ENCODE results near the gene RHOT2.
A peak's percentile ranks its signal among the peaks of the same experiment; 100 is the strongest.

DNA sequence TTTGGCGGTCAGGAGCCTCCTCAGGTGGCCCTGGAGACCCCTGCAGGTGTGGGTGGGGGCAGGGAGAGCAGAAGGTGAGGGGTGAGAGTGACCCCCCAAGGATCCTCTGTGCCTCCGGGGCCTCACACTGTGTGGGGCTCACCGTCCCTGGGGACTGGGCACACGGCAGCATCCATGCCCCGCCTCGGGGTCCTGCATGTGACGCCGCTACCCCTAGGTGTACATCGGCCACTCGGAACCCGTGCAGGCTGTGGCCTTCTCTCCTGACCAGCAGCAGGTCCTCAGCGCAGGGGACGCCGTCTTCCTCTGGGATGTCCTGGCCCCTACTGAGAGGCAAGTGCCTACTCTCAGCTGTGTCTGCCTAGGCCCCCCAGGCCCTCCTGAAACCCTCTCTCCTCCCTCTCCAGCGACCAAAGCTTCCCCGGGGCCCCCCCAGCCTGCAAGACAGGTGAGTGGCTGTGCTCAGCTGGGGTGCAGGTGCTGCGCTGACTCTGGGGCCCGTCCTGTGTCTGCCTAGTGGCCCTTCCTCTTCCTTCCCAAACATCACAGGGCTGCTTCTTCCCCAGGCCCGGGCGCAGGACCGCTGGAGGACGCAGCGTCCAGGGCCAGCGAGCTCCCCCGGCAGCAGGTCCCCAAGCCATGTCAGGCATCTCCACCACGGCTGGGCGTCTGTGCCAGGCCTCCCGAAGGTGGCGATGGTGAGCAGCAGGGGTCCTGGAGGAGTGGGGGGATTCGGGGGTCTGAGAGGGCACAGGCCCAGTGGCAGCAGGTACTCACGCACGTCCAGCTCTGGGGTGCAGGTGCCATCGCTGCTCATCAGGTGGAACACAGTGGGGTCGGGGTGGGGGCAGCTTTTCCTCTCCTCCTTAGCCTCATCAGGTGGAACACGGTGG lies 9.0 kb upstream of the RHOT2 start:
- TF ChIP-seq CTCF (IDR thresholded peaks at IDR 0.05) = 0 out of 2 replicates have a peak, but pooled peaks have one; percentile 16
- TF ChIP-seq ZFX (IDR thresholded peaks at IDR 0.05; ENCODE audit: borderline replicate concordance) = no peak

Measured in 22Rv1 (cell line).